GM06990 (cell line): Measurements from ENCODE around the gene PGGHG.
A peak's percentile ranks its signal among the peaks of the same experiment; 100 is the strongest.

Experiments
- DNase-seq: peaks from one replicate; pipeline ENCODE4 v3.0.0-alpha.2; 2011; ENCODE audit not compliant: insufficient read length; ENCODE audit errors: extremely low read depth
- H3K27me3 ChIP-seq: replicated peaks from 2 replicates; pipeline ENCODE4 v1.6.0; 2011; ENCODE audit warnings: low read length; ENCODE audit not compliant: control insufficient read depth, insufficient read depth
- H3K36me3 ChIP-seq: 2 replicates; pipeline ENCODE4 v1.5.1; 2011; ENCODE audit warnings: low read length; ENCODE audit not compliant: control insufficient read depth, insufficient read depth
- H3K4me3 ChIP-seq: replicated peaks from 2 replicates; pipeline ENCODE4 v1.5.1; 2011; ENCODE audit warnings: low read depth, mild to moderate bottlenecking, control low read depth, low read length
- CTCF ChIP-seq: IDR thresholded peaks from 2 replicates; pipeline ENCODE4 v1.5.1; 2011; ENCODE audit warnings: low read length, control low read depth, mild to moderate bottlenecking, inconsistent platforms; ENCODE audit not compliant: insufficient read depth, poor library complexity, severe bottlenecking

Gene PGGHG

DNA sequence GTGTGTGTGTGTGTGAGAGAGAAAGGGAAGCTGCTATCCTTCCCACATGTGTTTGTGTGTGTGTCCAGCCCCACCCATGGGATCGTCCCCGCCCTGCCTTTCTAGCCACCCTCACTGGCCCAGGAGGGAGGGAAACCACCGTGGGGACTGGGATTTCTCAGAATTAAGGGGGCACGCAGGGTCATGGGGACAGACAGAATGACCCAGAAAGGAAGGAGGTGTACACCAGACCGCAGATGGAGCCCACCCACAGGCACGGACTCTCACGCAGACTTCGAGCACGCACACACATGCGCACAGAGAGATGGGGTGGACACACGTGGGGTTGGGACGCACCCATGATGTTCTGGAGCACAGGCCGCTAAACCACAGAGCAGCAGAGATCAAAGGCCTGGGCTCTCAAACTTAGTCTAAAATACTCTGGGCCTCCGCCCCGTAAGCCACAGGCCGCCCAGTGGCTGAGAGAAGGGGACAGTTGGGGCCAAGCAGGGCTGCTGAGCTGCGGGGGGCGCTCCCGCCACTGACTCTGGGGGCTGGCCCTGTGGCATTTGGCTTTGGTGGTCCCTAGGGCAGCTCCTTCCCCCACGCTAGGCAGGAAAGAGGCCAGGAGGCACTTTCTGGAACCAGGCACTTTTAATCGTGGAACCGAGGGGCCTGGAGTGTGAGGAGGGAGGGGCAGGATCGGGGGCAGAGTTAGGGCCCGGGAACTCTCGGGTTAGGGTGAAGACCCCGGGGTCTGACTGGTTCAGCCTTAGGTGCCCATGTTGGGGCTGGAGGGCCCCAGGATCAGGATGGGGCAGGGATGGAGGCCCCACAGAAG lies 8.9 kb downstream of the PGGHG start:
- TF ChIP-seq CTCF, result peak; percentile 22
- H3K36me3 ChIP-seq, result peaks cover 1% of the 10 kb centered on the region
- peak; percentile 9 for DNase-seq
- no peaks in the 10 kb centered on the region; the same call in 1 of the 2 replicates for H3K27me3 ChIP-seq
- H3K4me3 ChIP-seq, result no peak overlapping the region

DNA sequence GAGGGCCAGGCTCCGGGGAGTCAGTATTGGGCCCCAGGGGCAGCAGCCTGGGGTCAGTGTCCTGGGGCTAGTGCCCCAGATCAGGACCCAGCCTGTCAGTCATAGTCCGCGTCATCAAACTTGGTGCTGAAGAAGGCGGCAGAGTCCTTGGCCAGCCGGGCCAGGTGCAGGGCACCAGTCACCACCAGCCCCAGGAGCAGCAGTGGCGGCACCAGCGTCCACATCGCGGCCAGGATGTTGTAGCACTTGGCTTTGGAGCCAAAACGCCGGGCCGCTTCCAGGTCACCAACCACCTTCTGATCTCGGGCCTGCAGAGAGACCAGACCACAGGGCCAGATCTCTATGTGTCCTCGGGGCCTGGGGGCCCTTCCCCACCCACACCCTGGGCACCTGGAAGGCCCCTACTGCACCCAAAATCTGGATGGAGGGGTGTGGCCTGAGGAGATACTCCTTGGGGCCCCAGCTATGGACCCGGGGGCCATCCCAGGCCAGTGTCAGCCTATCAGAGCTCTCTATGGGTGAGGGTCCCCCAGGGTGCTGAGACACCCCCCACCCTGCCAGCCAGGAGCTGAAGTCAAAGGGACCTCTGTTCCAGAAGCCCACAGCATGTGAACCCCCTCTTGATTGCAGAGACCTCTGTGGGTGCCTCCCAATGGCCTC lies 9.6 kb downstream of the PGGHG start:
- no peak for DNase-seq
- no peaks in the 10 kb centered on the region; the same call in none of the 2 replicates for H3K36me3 ChIP-seq
- no peaks in the 10 kb centered on the region; the same call in 1 of the 2 replicates for H3K27me3 ChIP-seq
- H3K4me3 ChIP-seq, result no peak overlapping the region
- no peak for TF ChIP-seq CTCF

GRCh38 chr11:299081-299891 lies 10.4 kb downstream of the PGGHG start, which contains the start of gene IFITM5:
Gene IFITM5 (minus strand): TSS chr11:299526. CDS start chr11:299490, 36 bp downstream.
- Histone ChIP-seq H3K27me3 (no peaks in the 10 kb centered on the region; the same call in 1 of the 2 replicates), H3K36me3 (no peaks in the 10 kb centered on the region), H3K4me3 (no peak within 1 kb of the TSS)
- no peak for DNase-seq
- no peak for TF ChIP-seq CTCF

GRCh38 chr11:299951-300735 lies 11.2 kb downstream of the PGGHG start:
- no peaks in the 10 kb centered on the region for H3K36me3 ChIP-seq
- peak; percentile 17 for TF ChIP-seq CTCF
- no peak for DNase-seq
- H3K27me3 ChIP-seq, result no peaks in the 10 kb centered on the region; the same call in 1 of the 2 replicates
- no peak overlapping the region for H3K4me3 ChIP-seq

DNA sequence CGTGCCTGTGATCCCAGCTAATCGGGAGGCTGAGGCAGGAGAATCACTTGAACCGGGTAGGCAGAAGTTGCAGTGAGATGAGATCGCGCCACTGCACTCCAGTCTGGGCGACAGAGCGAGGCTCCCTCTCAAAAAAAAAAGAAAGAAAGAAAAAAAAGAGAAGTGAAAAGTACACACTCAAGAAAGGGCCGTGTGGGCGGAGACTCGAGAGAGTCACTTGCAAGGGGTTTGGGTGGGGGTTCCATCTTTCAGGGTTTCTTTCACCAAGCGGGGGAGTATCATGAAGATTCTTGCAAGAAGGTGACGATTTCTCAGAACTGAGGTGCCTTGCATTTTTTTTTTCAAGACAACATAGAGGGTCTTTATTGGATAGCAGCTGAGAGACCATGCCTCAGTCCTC lies 14.4 kb downstream of the PGGHG start:
- no peaks in the 10 kb centered on the region for H3K36me3 ChIP-seq
- TF ChIP-seq CTCF, result no peak
- H3K4me3 ChIP-seq, result no peak overlapping the region
- H3K27me3 ChIP-seq, result no peaks in the 10 kb centered on the region; the same call in 1 of the 2 replicates
- no peak for DNase-seq
